ENCODE results near the gene SLC6A12. TPM values are rescaled to one million over a fixed set of nuclear protein-coding genes. Genes with fewer than 3 reads are reported as not detected.

The SLC6A12 gene
- total and polyA plus RNA-seq, 9 of the 15 experiments (the other 6 are each of a cell fraction or from before 2014, with no cell fraction given) = not detected

- TF ChIP-seq CEBPG (CRISPR knock-in tag; IDR thresholded peaks at IDR 0.05) (no peak), CEBPG (tag; conservative IDR thresholded peaks at IDR 0.05 in 1 of 2, IDR thresholded peaks at IDR 0.05 in 1 of 2) (no peak), GTF2B (IDR thresholded peaks at IDR 0.05; ENCODE audit: extremely low read depth, insufficient read length) (no peak), GTF3C2 (IDR thresholded peaks at IDR 0.05; ENCODE audit: borderline replicate concordance, extremely low read depth, insufficient read length) (no peak), ZNF24 (IDR thresholded peaks at IDR 0.05) (no peak), HNRNPLL (IDR thresholded peaks at IDR 0.05; ENCODE audit: low read depth, low read length, poor library complexity, severe bottlenecking) (no peak)
Observed at GRCh38 chr12:254912-255311, 41.0 kb upstream of the SLC6A12 start (continued).

DNA sequence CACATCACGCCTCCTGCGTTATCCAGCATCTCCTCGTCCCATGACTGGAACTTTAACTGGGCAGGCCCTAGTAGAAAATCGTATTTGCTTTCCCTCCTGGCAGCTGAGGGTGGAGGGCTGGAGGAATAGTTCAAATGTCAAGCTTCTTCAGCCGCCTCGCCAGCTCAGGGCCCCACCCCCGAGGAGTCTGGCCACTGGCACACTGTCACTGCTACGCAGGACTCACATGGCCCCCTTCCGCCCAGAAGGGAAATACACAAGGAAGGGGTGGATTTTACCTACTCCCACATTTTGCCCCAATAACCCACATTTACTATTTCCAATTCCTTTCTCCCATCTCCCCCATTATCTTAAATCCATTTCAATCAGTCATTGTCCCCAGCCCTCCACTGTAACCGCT, 40.1 kb upstream of the SLC6A12 start:
- Histone ChIP-seq H3K9me1 (ENCODE audit: control insufficient read depth, insufficient read depth, low read length) (no peaks in the 10 kb centered on the region), H3K9me3 (replicated peaks; ENCODE audit: control insufficient read depth, insufficient read depth, low read depth, low read length) (no peaks in the 10 kb centered on the region), H3K79me2 (ENCODE audit: control insufficient read depth, insufficient read depth, low read length) (no peaks in the 10 kb centered on the region), H3K36me3 (ENCODE audit: control insufficient read depth, insufficient read depth, low read length) (no peaks in the 10 kb centered on the region), H3K27me3 (ENCODE audit: control insufficient read depth in 2 of 2, insufficient read depth in 2 of 2, low read length in 2 of 2) (0 out of 5 replicates have a peak, but pooled peaks cover 0 to 10% of the 10 kb centered on the region in 2 experiments), H3K4me2 (ENCODE audit: insufficient read depth, low read length) (no peak overlapping the region), H3K9ac (ENCODE audit: insufficient read depth in 1 of 2, low read depth in 2 of 2, low read length in 2 of 2) (no peak overlapping the region), H4K20me1 (replicated peaks; ENCODE audit: control insufficient read depth, insufficient read depth, low read length) (no peaks in the 10 kb centered on the region), H3K27ac (ENCODE audit: extremely low read depth, low read depth, low read length) (no peak overlapping the region), H3K4me1 (replicated peaks in 1 of 2; ENCODE audit: control insufficient read depth in 2 of 2, insufficient read depth in 2 of 2, low read length in 2 of 2) (no peaks in the 10 kb centered on the region; a peak in 3 of 5 replicates), H3K4me3 (no peak overlapping the region), H2AFZ (ENCODE audit: low read depth, low read length) (no peak overlapping the region)
- ATAC-seq = peak; percentile 69
- ChIA-PET POLR2A (no interaction called here), CTCF (ENCODE audit: low intra/inter-chr PET ratio) (no interaction called here)
- WGBS (ENCODE audit: insufficient coverage, low coverage, missing lambda C conversion rate) = 27% methylated on average over 9 of the region's 10 CpGs
- intact Hi-C loops (cut with micrococcal nuclease) (no loop called here), in situ Hi-C loops (cut with MboI) (no loop called here)
- no peak for FAIRE-seq
- DNase-seq (ENCODE audit: extremely low read depth in 1 of 4, low spot score in 3 of 4) = peak in 1 of 4 experiments; percentile 25
- no TSS peak for BruUV-seq (replicated peaks)
- TF ChIP-seq RAD21 (CRISPR knock-in tag; conservative IDR thresholded peaks at IDR 0.05 in 1 of 2, IDR thresholded peaks at IDR 0.05 in 1 of 2) (peak in 1 of 2 experiments; percentile 5; a peak in 1 of 4 replicates), LEF1 (IDR thresholded peaks at IDR 0.05) (no peak), PHF21A (IDR thresholded peaks at IDR 0.05; ENCODE audit: borderline replicate concordance, low read depth) (no peak), PREB (CRISPR knock-in tag; IDR thresholded peaks at IDR 0.05) (no peak), IFI16 (CRISPR knock-in tag; IDR thresholded peaks at IDR 0.05) (no peak)
- TF ChIP-seq, protein P1, sequence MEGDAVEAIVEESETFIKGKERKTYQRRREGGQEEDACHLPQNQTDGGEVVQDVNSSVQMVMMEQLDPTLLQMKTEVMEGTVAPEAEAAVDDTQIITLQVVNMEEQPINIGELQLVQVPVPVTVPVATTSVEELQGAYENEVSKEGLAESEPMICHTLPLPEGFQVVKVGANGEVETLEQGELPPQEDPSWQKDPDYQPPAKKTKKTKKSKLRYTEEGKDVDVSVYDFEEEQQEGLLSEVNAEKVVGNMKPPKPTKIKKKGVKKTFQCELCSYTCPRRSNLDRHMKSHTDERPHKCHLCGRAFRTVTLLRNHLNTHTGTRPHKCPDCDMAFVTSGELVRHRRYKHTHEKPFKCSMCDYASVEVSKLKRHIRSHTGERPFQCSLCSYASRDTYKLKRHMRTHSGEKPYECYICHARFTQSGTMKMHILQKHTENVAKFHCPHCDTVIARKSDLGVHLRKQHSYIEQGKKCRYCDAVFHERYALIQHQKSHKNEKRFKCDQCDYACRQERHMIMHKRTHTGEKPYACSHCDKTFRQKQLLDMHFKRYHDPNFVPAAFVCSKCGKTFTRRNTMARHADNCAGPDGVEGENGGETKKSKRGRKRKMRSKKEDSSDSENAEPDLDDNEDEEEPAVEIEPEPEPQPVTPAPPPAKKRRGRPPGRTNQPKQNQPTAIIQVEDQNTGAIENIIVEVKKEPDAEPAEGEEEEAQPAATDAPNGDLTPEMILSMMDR (IDR thresholded peaks at IDR 0.05 in 2 of 3, conservative IDR thresholded peaks at IDR 0.05 in 1 of 3; ENCODE audit: insufficient read depth in 2 of 3, low read depth in 1 of 3, low read length in 3 of 3) = peak in 1 of 3 experiments; percentile 34; a peak in 2 of 6 replicates
- TF ChIP-seq, protein P2, sequence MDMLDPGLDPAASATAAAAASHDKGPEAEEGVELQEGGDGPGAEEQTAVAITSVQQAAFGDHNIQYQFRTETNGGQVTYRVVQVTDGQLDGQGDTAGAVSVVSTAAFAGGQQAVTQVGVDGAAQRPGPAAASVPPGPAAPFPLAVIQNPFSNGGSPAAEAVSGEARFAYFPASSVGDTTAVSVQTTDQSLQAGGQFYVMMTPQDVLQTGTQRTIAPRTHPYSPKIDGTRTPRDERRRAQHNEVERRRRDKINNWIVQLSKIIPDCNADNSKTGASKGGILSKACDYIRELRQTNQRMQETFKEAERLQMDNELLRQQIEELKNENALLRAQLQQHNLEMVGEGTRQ (CRISPR knock-in tag; IDR thresholded peaks at IDR 0.05) = no peak
